GM18951 (cell line): ENCODE measurements around the gene PRMT6.
"Not testable (repeated sequence)": the region's sequence is repeated elsewhere in the genome, so short reads cannot be mapped to it uniquely, and the experiment has no call there.

Source experiments
- POLR2A ChIP-seq: IDR thresholded peaks from 4 replicates; pipeline ENCODE4 v1.6.1; 2011; ENCODE audit warnings: mild to moderate bottlenecking; ENCODE audit not compliant: insufficient read length, insufficient read depth; ENCODE audit errors: extremely low read depth
- in situ Hi-C: fragments of 300-500 bp; cut with MboI; formaldehyde crosslinking; loops from one replicate; pipeline ENCODE4 v1.12.0; 2022; ENCODE audit warnings: low sequenced_read_pairs, mixed read lengths, inconsistent platforms; ENCODE audit not compliant: unreplicated experiment

PRMT6 gene

DNA sequence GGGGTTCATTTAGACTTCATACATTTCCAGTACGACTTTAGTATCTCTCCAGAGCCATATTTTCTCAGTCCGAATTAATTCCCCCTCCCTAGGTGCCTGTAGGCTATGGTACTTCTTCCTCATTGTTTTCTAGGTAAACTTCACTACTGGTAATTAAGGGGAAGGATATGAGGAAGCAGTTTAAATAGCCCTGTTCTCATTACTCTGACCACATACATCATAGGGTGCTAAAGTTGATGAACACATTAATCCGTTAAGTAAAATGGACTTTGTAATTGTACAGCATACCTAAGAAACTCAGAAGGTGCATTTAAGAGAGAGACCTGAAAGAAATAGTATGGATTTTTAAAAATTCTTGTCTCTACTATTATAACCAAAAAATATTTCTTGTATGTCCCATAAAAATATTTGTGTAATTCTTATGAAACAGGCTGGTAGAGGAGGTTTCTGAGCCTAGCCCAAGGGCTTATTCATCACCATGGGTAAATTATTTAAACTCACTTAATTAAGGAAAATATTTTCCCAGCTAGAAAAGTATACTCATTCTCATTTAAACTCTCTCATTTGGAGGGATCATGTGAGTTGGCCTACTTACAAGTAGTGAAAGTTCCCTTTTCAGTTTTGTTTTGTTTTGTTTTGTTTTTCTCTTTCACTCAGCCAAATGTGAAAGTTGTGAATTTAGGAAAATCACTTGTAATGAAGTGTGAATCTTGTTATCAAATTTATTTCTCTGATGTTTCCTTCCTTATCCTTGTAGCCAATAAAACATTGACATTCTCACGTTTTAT, 2.0 kb downstream of the PRMT6 start:
- TF ChIP-seq POLR2A = no peak
- in situ Hi-C loops = no loop called here

- in situ Hi-C loops = no loop called here
- TF ChIP-seq POLR2A = no peak
Measured at GRCh38 chr1:107061886-107062285, 5.4 kb downstream of the PRMT6 start.

- TF ChIP-seq POLR2A = no peak
- in situ Hi-C loops = no loop called here
Measured at GRCh38 chr1:107073493-107073892, 17.0 kb downstream of the PRMT6 start.

- no peak for TF ChIP-seq POLR2A
- in situ Hi-C loops = no loop called here
Measured at GRCh38 chr1:107076841-107077240, 20.4 kb downstream of the PRMT6 start.

- in situ Hi-C loops = no loop called here
- TF ChIP-seq POLR2A = no peak
Measured at GRCh38 chr1:107079249-107079648, 22.8 kb downstream of the PRMT6 start.

DNA sequence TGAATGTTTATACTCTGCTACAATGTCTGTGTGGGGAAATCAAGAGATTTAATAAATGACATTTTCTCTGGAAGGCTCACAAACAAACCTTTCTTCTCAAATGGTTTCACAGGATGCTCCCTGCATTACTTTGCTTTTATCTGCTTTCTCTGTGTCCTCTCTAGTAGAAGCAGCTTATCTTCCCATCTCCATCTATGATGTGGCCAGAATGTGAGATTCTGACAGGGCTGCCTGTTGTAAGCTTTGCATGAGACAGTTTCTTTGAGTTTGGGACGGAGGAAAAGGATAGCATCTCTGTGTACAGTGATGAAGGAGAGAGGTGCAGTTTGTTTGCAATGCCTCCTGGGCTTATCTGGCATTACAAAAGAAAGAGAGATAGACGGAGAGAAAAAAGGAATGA, 24.6 kb downstream of the PRMT6 start:
- in situ Hi-C loops = no loop called here
- TF ChIP-seq POLR2A = no peak

- TF ChIP-seq POLR2A = no peak
- in situ Hi-C loops = no loop called here
Measured at GRCh38 chr1:107091418-107091817, 34.9 kb downstream of the PRMT6 start.

GRCh38 chr1:107093395-107093794, 36.9 kb downstream of the PRMT6 start:
- in situ Hi-C loops = not testable (repeated sequence)

GRCh38 chr1:107095647-107096046, 39.2 kb downstream of the PRMT6 start:
- in situ Hi-C loops = no loop called here
- no peak for TF ChIP-seq POLR2A

DNA sequence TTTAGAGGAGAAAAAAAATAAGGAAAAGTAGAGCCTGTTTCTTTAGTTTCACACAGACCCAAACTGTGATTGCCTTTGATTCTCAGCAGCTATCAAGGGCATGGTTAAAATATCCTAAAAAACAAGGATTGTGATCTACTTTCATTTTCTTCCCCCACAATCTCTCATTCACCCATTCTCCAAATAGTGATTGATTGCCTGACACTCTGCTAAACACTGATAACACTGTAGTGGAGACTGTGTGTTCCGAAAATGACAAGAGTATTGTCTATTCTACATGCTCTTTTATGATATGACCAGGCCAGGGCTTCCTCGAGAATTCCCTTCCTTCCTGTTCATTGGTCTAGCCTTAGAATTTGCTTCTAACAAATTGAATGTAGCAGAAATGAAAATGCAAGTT, 40.2 kb downstream of the PRMT6 start:
- in situ Hi-C loops = no loop called here
- TF ChIP-seq POLR2A = no peak

DNA sequence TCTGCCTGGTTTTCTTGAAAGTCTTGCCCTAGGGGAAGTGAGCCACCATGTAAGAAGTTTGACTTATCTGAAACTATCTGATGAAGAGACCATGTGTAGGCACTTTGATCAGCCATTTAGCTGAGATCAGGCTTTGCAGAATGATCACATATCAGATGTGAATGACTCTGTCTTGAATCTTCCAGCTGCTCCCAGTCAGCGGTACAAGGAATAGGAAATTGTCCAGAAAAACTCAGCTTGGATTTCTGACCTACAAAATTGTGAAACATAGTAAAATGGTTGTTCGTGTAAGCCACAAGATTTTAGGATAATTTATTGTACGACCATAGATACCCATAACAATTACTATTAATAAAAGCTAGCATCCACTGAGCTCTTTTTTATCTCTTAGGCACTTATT, 42.5 kb downstream of the PRMT6 start:
- in situ Hi-C loops = no loop called here
- no peak for TF ChIP-seq POLR2A

- in situ Hi-C loops = no loop called here
- TF ChIP-seq POLR2A = no peak
Measured at GRCh38 chr1:107100331-107100984, 44.0 kb downstream of the PRMT6 start.

- in situ Hi-C loops = no loop called here
- no peak for TF ChIP-seq POLR2A
Measured at GRCh38 chr1:107105914-107106313, 49.4 kb downstream of the PRMT6 start.
